ENCODE results near the gene SCARB1. TPM values are rescaled to one million over a fixed set of nuclear protein-coding genes. Genes with fewer than 3 reads are reported as not detected.

SCARB1 gene
- total RNA-seq, 1 donor from 2014 or later = 25.1 TPM

- H3K4me1 Mint-ChIP-seq (ENCODE audit: low read depth, unreplicated experiment) = peaks cover 23% of the 10 kb centered on the region
- peaks cover 19% of the 10 kb centered on the region for H3K9me3 Mint-ChIP-seq (ENCODE audit: unreplicated experiment)
- H3K27me3 Mint-ChIP-seq (ENCODE audit: unreplicated experiment) = peaks cover 13% of the 10 kb centered on the region
- peak overlapping the region; percentile 88 for H3K27ac Mint-ChIP-seq (ENCODE audit: unreplicated experiment)
- TF ChIP-seq CTCF (IDR thresholded peaks at IDR 0.05; ENCODE audit: partially characterized antibody, unreplicated experiment) = peak; percentile 100
- peaks cover 5% of the 10 kb centered on the region for H3K36me3 Mint-ChIP-seq (ENCODE audit: unreplicated experiment)
- DNase-seq = peak; percentile 96
- no peak overlapping the region for H3K4me3 Mint-ChIP-seq (ENCODE audit: unreplicated experiment)
Measured at GRCh38 chr12:124767066-124767821, 96.4 kb downstream of the SCARB1 start.

GRCh38 chr12:124766727-124767065 is 97.0 kb downstream of the SCARB1 start:
- H3K36me3 Mint-ChIP-seq (ENCODE audit: unreplicated experiment) = peaks cover 6% of the 10 kb centered on the region
- peaks cover 23% of the 10 kb centered on the region for H3K4me1 Mint-ChIP-seq (ENCODE audit: low read depth, unreplicated experiment)
- no peak for DNase-seq
- no peak for TF ChIP-seq CTCF (IDR thresholded peaks at IDR 0.05; ENCODE audit: partially characterized antibody, unreplicated experiment)
- H3K4me3 Mint-ChIP-seq (ENCODE audit: unreplicated experiment) = peak overlapping the region; percentile 4
- peaks cover 19% of the 10 kb centered on the region for H3K9me3 Mint-ChIP-seq (ENCODE audit: unreplicated experiment)
- H3K27ac Mint-ChIP-seq (ENCODE audit: unreplicated experiment) = peak overlapping the region; percentile 88
- peaks cover 13% of the 10 kb centered on the region for H3K27me3 Mint-ChIP-seq (ENCODE audit: unreplicated experiment)

DNA sequence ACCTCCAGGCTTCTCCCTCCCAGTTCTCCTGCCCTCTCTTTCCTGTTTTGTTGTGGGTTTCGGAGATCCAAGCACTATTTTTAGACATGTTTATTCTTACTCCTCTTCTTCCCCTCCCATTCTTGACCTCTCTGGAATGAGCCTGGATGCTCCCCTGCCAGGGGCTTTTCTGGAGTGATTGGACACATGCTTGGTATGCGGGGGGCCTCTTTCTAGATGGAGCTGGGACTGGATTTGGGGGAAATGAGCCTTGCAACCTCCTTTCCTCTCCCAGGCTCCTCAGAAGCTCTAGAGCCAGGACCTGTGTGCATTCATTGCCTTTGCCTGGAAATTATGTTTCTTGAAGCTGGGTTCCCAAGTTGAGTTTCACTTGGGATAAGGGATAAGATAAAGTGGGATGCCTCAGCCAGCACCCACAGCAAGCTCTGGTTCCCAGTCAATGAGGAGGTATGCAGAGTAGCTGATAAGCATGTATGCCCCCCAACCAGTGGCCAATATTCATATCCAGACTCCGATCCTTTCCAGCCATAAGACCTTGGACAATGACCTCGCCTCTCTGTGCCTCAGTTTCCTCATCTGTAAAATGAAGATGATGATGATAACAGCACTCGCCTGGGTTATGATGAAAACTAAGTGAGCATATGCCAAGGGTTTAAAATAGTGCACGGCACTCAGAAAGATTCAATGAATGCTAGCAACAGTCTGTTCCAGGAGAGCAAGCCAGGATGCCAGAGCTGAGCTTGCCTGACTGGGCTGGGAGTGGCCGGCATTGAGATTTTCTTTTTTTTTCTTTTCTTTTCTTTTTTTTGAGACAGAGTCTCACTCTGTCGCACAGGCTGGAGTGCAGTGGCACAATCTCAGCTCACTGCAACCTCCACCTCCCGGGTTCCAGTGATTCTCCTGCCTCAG is 97.8 kb downstream of the SCARB1 start:
- H3K36me3 Mint-ChIP-seq (ENCODE audit: unreplicated experiment) = peaks cover 6% of the 10 kb centered on the region
- no peak for TF ChIP-seq CTCF (IDR thresholded peaks at IDR 0.05; ENCODE audit: partially characterized antibody, unreplicated experiment)
- peaks cover 12% of the 10 kb centered on the region for H3K27me3 Mint-ChIP-seq (ENCODE audit: unreplicated experiment)
- H3K4me3 Mint-ChIP-seq (ENCODE audit: unreplicated experiment) = no peak overlapping the region
- DNase-seq = no peak
- peaks cover 23% of the 10 kb centered on the region for H3K4me1 Mint-ChIP-seq (ENCODE audit: low read depth, unreplicated experiment)
- peak overlapping the region; percentile 88 for H3K27ac Mint-ChIP-seq (ENCODE audit: unreplicated experiment)
- peaks cover 19% of the 10 kb centered on the region for H3K9me3 Mint-ChIP-seq (ENCODE audit: unreplicated experiment)

- Mint-ChIP-seq H3K9me3 (ENCODE audit: unreplicated experiment) (peaks cover 19% of the 10 kb centered on the region), H3K27ac (ENCODE audit: unreplicated experiment) (peak overlapping the region; percentile 72), H3K36me3 (ENCODE audit: unreplicated experiment) (peaks cover 6% of the 10 kb centered on the region), H3K4me3 (ENCODE audit: unreplicated experiment) (no peak overlapping the region), H3K4me1 (ENCODE audit: low read depth, unreplicated experiment) (peaks cover 23% of the 10 kb centered on the region), H3K27me3 (ENCODE audit: unreplicated experiment) (peaks cover 12% of the 10 kb centered on the region)
- TF ChIP-seq CTCF (IDR thresholded peaks at IDR 0.05; ENCODE audit: partially characterized antibody, unreplicated experiment) = no peak
- no peak for DNase-seq
Measured at GRCh38 chr12:124764870-124765580, 98.6 kb downstream of the SCARB1 start.
